Measurements from ENCODE around the gene TRAF5.

TRAF5 gene

DNA sequence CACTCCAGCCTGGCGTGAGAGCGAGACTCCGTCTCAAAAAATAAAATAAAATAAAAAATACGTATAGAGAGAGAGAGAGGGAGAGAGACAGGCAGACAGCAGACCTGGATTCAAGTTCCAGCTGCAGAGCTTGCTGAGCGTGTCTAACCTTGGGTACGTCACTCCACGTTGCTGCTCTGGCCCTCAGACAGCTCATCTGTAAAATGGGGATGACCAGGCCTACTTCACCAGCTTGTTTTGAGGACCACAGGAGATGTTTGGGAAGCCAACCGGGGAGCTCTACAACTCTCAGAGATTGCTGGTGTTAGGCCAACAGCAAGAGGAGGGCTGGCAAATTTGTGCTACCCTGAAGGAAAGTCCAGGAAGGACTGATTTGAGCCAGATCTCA, 499 bp upstream of the TRAF5 start:
- no peak overlapping the region for H3K27ac ChIP-seq (ENCODE audit: low read depth, low read length)

DNA sequence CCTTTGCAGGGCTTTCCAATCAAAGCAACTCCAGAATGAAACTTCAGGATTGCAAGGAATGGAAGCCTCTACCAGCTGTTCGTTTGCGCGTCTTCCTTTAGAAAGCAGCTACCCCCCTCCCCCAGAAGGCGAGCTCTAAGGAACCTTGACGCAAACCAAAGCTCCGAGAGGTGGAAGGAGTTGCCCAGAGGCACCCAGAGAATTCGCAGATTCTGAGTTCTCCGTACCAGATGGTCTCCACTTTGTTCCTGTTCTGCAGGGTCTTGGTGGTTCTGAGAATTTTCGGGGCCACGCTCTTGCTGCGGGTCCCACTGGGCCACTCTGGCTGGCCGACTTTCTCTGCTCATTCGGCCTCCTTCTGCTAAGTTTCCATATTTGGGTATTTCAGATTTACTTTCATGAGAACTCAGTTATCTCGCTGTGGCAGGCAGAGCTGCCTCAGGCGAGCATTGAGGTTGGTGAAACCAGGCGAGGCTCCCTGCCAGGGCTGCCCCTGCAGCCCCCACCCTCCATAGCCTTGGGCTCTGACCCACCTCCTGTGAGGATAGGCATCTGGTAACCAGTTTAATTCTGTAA, 801 bp downstream of the TRAF5 start:
- H3K9me3 ChIP-seq (ENCODE audit: control insufficient read depth in 5 of 5, low read length in 5 of 5) = no peaks in the 10 kb centered on the region
- no peaks in the 10 kb centered on the region for H3K27me3 ChIP-seq (ENCODE audit: control insufficient read depth in 5 of 5, insufficient read depth in 4 of 5, low read length in 5 of 5)
- H3K4me1 ChIP-seq (ENCODE audit: control insufficient read depth in 5 of 5, insufficient read depth in 5 of 5, low read length in 5 of 5) = peaks cover 1 to 31% (median 25%) of the 10 kb centered on the region in 5 donors
- H3K4me3 ChIP-seq (ENCODE audit: low read depth in 1 of 5, low read length in 5 of 5) = peak overlapping the region; percentile 72 to 89 (median 83)
- H3K27ac ChIP-seq (ENCODE audit: low read depth, low read length) = peak overlapping the region; percentile 23
- H3K36me3 ChIP-seq (ENCODE audit: control insufficient read depth in 5 of 5, insufficient read depth in 5 of 5, low read length in 5 of 5) = peaks cover 0 to 3% (median 0%) of the 10 kb centered on the region in 5 donors
- H3K9ac ChIP-seq (ENCODE audit: low read length in 5 of 5) = peak overlapping the region; percentile 41 to 74 (median 71)

More for the DNA sequence above, 499 bp upstream of the TRAF5 start:
- H3K4me3 ChIP-seq (ENCODE audit: low read depth in 1 of 5, low read length in 5 of 5) = peak overlapping the region; percentile 72 to 92 (median 83)
- H3K27me3 ChIP-seq (ENCODE audit: control insufficient read depth in 5 of 5, insufficient read depth in 4 of 5, low read length in 5 of 5) = no peaks in the 10 kb centered on the region
- peak overlapping the region in 4 of 5 donors; percentile 6 to 67 (median 62) for H3K9ac ChIP-seq (ENCODE audit: low read length in 5 of 5)
- no peaks in the 10 kb centered on the region for H3K9me3 ChIP-seq (ENCODE audit: control insufficient read depth in 5 of 5, low read length in 5 of 5)
- peaks cover 0 to 3% (median 0%) of the 10 kb centered on the region in 5 donors for H3K36me3 ChIP-seq (ENCODE audit: control insufficient read depth in 5 of 5, insufficient read depth in 5 of 5, low read length in 5 of 5)
- peaks cover 0 to 25% (median 19%) of the 10 kb centered on the region in 5 donors for H3K4me1 ChIP-seq (ENCODE audit: control insufficient read depth in 5 of 5, insufficient read depth in 5 of 5, low read length in 5 of 5)

DNA sequence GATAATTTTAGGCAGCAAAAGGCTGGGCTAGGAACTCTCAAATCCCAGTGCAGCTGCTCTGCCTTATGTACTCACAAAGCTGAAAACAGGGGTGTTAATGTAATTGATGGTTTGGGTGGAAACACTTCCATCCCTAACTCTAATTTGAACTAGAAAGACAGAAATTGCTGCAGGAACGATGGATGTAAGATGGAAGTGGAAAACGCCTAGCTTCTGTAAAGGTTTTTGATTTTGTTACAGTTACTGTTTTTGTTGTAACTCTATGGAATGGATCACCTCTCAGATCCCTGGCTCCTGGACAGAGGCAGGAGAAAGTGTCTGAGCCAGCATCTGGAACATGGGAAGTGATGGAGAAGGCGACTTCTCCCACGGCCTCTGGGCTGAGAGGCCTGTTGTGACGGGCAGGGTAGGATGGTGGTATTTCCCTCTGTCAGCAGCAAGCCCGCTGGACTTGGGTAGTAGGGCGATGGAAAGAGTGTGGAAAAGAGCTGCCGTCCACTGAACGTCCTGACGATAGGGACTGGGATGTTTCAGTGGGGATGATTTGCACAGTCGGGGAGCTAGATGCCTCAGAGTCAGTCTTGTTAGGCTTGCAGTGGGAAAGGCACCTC, 1.6 kb downstream of the TRAF5 start:
- Histone ChIP-seq H3K9ac (ENCODE audit: low read length in 5 of 5) (no peak overlapping the region), H3K4me1 (ENCODE audit: control insufficient read depth in 5 of 5, insufficient read depth in 5 of 5, low read length in 5 of 5) (peaks cover 1 to 31% (median 25%) of the 10 kb centered on the region in 5 donors), H3K4me3 (ENCODE audit: low read depth in 1 of 5, low read length in 5 of 5) (peak overlapping the region in 3 of 5 donors; percentile 19 to 83 (median 72)), H3K27ac (ENCODE audit: low read depth, low read length) (no peak overlapping the region), H3K36me3 (ENCODE audit: control insufficient read depth in 5 of 5, insufficient read depth in 5 of 5, low read length in 5 of 5) (peaks cover 0 to 3% (median 0%) of the 10 kb centered on the region in 5 donors), H3K9me3 (ENCODE audit: control insufficient read depth in 5 of 5, low read length in 5 of 5) (no peaks in the 10 kb centered on the region), H3K27me3 (ENCODE audit: control insufficient read depth in 5 of 5, insufficient read depth in 4 of 5, low read length in 5 of 5) (no peaks in the 10 kb centered on the region)

DNA sequence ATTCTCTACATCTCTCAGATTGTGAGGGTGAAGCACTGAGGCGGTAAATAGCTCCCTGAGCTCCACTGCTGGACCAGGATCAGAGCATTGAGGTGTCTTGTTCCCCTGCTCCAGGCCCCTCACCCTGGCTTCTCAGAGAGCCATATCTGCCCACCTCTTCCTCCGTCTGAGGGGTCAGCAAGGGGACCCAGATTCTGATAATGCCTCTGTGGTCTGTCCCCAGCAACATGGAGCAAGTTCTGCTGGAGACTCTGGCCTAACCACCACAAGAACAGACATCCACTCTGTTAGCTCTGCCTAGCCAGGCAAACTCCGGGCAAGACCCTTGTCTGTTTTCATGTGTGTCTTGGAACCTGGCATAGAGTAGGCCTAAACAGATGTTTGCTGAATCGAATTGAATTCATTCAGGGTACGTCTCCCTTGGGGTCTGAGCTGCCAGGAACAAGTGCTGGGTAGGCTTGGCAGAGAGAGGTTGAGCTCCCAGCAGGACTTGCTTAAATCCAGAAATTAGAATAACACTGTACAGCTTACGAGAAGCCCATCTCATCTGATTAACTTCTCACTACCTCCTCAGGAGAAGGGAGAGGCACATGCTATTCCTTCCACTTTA, 2.3 kb downstream of the TRAF5 start:
- H3K27me3 ChIP-seq (ENCODE audit: control insufficient read depth in 5 of 5, insufficient read depth in 4 of 5, low read length in 5 of 5) = no peaks in the 10 kb centered on the region
- no peak overlapping the region for H3K4me3 ChIP-seq (ENCODE audit: low read depth in 1 of 5, low read length in 5 of 5)
- H3K4me1 ChIP-seq (ENCODE audit: control insufficient read depth in 5 of 5, insufficient read depth in 5 of 5, low read length in 5 of 5) = peaks cover 1 to 31% (median 25%) of the 10 kb centered on the region in 5 donors
- no peak overlapping the region for H3K27ac ChIP-seq (ENCODE audit: low read depth, low read length)
- H3K9ac ChIP-seq (ENCODE audit: low read length in 5 of 5) = no peak overlapping the region
- H3K9me3 ChIP-seq (ENCODE audit: control insufficient read depth in 5 of 5, low read length in 5 of 5) = no peaks in the 10 kb centered on the region
- peaks cover 0 to 3% (median 0%) of the 10 kb centered on the region in 5 donors for H3K36me3 ChIP-seq (ENCODE audit: control insufficient read depth in 5 of 5, insufficient read depth in 5 of 5, low read length in 5 of 5)

DNA sequence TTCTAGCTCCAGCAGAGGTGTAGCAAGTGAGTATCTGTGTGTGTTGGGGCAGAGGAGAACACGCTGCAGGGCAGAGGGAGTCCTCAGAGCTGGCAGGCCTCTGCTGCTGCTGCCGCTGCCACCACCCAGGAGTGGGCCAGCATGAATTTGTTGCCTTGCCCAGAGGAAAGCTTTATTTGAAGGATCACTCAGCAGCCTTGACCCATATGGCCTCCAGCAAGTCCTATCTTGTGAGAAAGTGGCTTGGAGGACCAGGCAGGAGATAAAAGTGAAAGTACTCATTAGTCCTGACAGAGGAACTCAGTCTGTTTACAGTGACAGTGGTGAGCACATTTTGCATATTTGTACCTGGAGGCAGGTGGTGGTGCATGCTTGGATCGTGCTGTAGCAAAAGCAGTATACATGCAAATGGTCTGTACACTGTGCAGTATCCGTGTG, 3.1 kb downstream of the TRAF5 start:
- H3K4me3 ChIP-seq (ENCODE audit: low read depth in 1 of 5, low read length in 5 of 5) = no peak overlapping the region
- H3K4me1 ChIP-seq (ENCODE audit: control insufficient read depth in 5 of 5, insufficient read depth in 5 of 5, low read length in 5 of 5) = peaks cover 1 to 31% (median 25%) of the 10 kb centered on the region in 5 donors
- H3K9ac ChIP-seq (ENCODE audit: low read length in 5 of 5) = no peak overlapping the region
- H3K27me3 ChIP-seq (ENCODE audit: control insufficient read depth in 5 of 5, insufficient read depth in 4 of 5, low read length in 5 of 5) = no peaks in the 10 kb centered on the region
- no peaks in the 10 kb centered on the region for H3K9me3 ChIP-seq (ENCODE audit: control insufficient read depth in 5 of 5, low read length in 5 of 5)
- no peak overlapping the region for H3K27ac ChIP-seq (ENCODE audit: low read depth, low read length)
- H3K36me3 ChIP-seq (ENCODE audit: control insufficient read depth in 5 of 5, insufficient read depth in 5 of 5, low read length in 5 of 5) = peaks cover 0 to 3% (median 0%) of the 10 kb centered on the region in 5 donors

DNA sequence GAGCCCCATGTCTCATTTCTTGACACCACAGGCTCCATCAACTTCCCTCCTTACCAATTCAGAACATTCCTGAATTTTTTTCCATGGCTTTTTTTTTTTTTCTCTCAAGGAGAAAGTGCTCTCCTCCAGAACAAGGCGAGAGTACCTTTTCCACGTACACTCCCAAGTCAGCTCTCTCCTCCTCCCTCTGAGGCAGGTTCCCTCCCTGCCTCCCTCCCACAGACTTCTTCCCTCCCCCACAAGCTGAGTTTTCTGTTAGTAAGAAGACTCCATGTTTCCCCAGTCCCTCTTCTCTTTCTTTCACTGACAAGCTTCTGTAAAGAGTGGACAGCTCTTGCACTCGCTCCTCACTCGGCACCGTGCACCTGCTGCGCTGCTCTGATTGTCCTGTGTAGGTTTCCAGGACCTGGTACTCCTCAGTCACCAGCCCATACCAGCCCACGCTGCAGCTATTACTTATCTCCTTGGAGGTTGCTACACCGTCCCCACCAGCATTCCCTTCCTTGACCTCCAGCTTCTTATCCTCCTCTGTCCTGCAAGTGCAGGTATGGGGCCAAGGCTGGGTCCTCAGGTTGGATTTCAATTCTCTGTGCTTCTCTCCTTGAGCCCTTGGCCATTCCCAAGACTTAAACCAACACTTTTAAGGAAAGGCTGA, 3.8 kb downstream of the TRAF5 start:
- no peak overlapping the region for H3K27ac ChIP-seq (ENCODE audit: low read depth, low read length)
- H3K9ac ChIP-seq (ENCODE audit: low read length in 5 of 5) = no peak overlapping the region

DNA sequence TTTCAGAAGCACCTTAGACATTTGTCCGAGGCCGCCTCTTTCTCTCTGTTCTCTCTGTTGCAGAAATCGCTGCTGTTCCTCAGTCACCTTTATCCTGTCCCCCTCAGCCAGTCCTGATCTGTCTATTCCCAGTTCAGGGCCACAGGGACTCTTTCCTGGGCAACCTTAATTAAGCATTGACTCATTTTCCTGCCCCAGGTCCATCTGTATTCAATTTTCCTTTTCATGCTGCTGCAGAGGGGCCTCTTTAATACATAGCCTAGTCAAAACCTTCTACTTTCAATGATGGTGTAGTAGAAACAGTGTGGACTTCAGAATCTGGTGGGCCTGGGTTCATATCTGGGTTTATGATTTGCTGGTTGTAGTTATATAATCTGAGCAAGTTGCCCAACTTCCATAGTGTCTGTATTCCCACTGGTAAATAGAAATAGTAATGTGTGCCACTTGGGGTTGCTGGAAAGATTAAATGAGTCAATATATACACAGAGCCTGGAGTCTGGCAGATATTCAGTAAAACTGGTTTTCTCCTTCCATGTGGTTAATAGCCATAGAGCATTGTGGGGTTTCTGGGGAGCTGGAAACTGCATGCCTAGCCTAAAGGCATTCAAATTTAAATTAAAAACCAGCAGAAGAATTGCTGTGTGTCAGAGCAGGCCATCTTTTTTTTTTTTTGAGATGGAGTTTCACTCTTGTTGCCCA, 4.5 kb downstream of the TRAF5 start:
- no peaks in the 10 kb centered on the region for H3K9me3 ChIP-seq (ENCODE audit: control insufficient read depth in 5 of 5, low read length in 5 of 5)
- H3K27me3 ChIP-seq (ENCODE audit: control insufficient read depth in 5 of 5, insufficient read depth in 4 of 5, low read length in 5 of 5) = no peaks in the 10 kb centered on the region
- H3K9ac ChIP-seq (ENCODE audit: low read length in 5 of 5) = no peak overlapping the region
- H3K27ac ChIP-seq (ENCODE audit: low read depth, low read length) = no peak overlapping the region
- H3K4me3 ChIP-seq (ENCODE audit: low read depth in 1 of 5, low read length in 5 of 5) = no peak overlapping the region
- peaks cover 1 to 38% (median 23%) of the 10 kb centered on the region in 5 donors for H3K4me1 ChIP-seq (ENCODE audit: control insufficient read depth in 5 of 5, insufficient read depth in 5 of 5, low read length in 5 of 5)
- H3K36me3 ChIP-seq (ENCODE audit: control insufficient read depth in 5 of 5, insufficient read depth in 5 of 5, low read length in 5 of 5) = peaks cover 0 to 3% (median 0%) of the 10 kb centered on the region in 5 donors

More for the DNA sequence above, 3.8 kb downstream of the TRAF5 start:
- Histone ChIP-seq H3K36me3 (ENCODE audit: control insufficient read depth in 5 of 5, insufficient read depth in 5 of 5, low read length in 5 of 5) (peaks cover 0 to 3% (median 0%) of the 10 kb centered on the region in 5 donors), H3K4me1 (ENCODE audit: control insufficient read depth in 5 of 5, insufficient read depth in 5 of 5, low read length in 5 of 5) (peaks cover 1 to 32% (median 25%) of the 10 kb centered on the region in 5 donors), H3K9me3 (ENCODE audit: control insufficient read depth in 5 of 5, low read length in 5 of 5) (no peaks in the 10 kb centered on the region), H3K4me3 (ENCODE audit: low read depth in 1 of 5, low read length in 5 of 5) (no peak overlapping the region), H3K27me3 (ENCODE audit: control insufficient read depth in 5 of 5, insufficient read depth in 4 of 5, low read length in 5 of 5) (no peaks in the 10 kb centered on the region)

DNA sequence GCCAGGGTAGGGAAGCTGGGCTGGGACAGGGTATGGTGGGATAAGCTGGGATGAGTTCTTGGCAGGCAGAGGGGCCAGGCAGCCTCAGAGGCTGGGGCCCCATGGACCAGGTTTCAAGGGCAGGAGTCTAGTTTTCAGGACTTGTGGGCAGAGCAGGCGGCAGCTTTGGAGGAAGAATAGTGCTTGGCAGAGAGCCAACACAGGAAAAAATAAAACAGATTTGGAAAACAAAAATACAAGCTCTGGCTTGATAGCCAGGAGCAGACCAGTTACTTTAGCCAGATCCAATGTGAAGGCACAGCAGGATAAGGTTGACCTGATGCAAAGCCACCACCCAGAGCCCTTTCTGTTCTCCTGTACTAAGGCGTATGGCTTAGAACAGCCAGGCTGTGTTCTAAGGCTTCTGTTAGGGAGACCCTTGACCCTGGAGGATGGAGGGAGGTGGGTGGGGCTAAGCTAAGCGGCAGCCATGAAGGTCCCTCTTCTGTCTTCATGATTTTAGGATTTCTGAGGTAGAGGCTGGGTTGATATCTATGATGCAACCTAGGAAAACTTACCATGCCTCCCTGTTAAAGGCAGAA, 5.5 kb downstream of the TRAF5 start:
- no peak overlapping the region for H3K9ac ChIP-seq (ENCODE audit: low read length in 5 of 5)
- peaks cover 0 to 3% (median 0%) of the 10 kb centered on the region in 5 donors for H3K36me3 ChIP-seq (ENCODE audit: control insufficient read depth in 5 of 5, insufficient read depth in 5 of 5, low read length in 5 of 5)
- H3K4me1 ChIP-seq (ENCODE audit: control insufficient read depth in 5 of 5, insufficient read depth in 5 of 5, low read length in 5 of 5) = peaks cover 1 to 35% (median 18%) of the 10 kb centered on the region in 5 donors
- H3K9me3 ChIP-seq (ENCODE audit: control insufficient read depth in 5 of 5, low read length in 5 of 5) = no peaks in the 10 kb centered on the region
- no peaks in the 10 kb centered on the region for H3K27me3 ChIP-seq (ENCODE audit: control insufficient read depth in 5 of 5, insufficient read depth in 4 of 5, low read length in 5 of 5)
- no peak overlapping the region for H3K27ac ChIP-seq (ENCODE audit: low read depth, low read length)
- H3K4me3 ChIP-seq (ENCODE audit: low read depth in 1 of 5, low read length in 5 of 5) = no peak overlapping the region

DNA sequence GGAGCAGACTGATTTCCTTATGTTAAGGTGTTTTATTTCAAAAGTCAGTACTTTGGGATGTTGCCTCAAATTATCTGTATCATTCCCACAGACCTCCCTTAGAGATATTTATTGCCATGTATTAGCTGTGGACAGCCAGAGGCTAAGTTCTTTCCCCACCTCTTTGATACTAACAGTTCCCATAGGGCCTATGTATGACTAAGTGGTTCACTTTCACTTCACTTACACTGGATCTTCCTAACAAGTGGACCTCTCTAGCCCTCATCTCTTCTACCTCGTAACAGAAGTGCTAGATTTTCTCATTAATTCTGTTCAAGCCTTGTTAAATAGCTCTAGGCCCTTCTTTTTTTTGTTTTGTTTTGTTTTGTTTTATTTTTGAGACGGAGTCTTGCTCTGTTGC, 6.2 kb downstream of the TRAF5 start:
- Histone ChIP-seq H3K27ac (ENCODE audit: low read depth, low read length) (no peak overlapping the region), H3K4me3 (ENCODE audit: low read depth in 1 of 5, low read length in 5 of 5) (no peak overlapping the region), H3K27me3 (ENCODE audit: control insufficient read depth in 5 of 5, insufficient read depth in 4 of 5, low read length in 5 of 5) (no peaks in the 10 kb centered on the region), H3K36me3 (ENCODE audit: control insufficient read depth in 5 of 5, insufficient read depth in 5 of 5, low read length in 5 of 5) (peaks cover 0 to 3% (median 0%) of the 10 kb centered on the region in 5 donors), H3K9ac (ENCODE audit: low read length in 5 of 5) (no peak overlapping the region), H3K9me3 (ENCODE audit: control insufficient read depth in 5 of 5, low read length in 5 of 5) (no peaks in the 10 kb centered on the region), H3K4me1 (ENCODE audit: control insufficient read depth in 5 of 5, insufficient read depth in 5 of 5, low read length in 5 of 5) (peaks cover 3 to 33% (median 11%) of the 10 kb centered on the region in 5 donors)

Measured in subcutaneous abdominal adipose tissue (tissue), 5 donors.